HG02852 (cell line): ENCODE results near the gene MTFR1L.

Experiments used
- ATAC-seq: cut with Tn5 transposase; IDR thresholded peaks from one replicate; pipeline ENCODE4 v1.9.1; 2021; ENCODE audit warnings: mild to moderate bottlenecking, moderate library complexity; ENCODE audit not compliant: unreplicated experiment

The MTFR1L gene

DNA sequence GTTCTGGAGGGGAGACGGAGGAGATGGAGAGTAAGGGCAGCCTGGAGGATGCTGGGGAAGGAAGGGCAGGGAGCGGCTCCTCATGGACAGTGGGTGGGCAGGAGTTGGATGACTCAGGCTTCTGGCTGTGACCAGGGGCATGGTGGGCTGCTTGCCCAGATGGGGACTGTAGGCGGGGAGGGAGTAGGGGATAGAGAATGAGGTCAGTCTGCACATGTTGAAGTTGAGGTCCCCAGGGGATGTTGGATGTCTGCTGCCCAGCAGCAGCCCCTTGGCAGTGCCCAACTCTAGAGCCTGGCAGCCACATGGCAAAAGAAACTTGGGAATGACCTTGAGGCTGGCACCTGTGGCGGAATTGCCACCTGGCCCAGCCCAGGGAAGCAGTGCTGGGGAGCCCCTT, 13.3 kb upstream of the MTFR1L start:
- ATAC-seq: no peak

- ATAC-seq: no peak
These were observed 12.0 kb upstream of the MTFR1L start for GRCh38 chr1:25807480-25808390.

DNA sequence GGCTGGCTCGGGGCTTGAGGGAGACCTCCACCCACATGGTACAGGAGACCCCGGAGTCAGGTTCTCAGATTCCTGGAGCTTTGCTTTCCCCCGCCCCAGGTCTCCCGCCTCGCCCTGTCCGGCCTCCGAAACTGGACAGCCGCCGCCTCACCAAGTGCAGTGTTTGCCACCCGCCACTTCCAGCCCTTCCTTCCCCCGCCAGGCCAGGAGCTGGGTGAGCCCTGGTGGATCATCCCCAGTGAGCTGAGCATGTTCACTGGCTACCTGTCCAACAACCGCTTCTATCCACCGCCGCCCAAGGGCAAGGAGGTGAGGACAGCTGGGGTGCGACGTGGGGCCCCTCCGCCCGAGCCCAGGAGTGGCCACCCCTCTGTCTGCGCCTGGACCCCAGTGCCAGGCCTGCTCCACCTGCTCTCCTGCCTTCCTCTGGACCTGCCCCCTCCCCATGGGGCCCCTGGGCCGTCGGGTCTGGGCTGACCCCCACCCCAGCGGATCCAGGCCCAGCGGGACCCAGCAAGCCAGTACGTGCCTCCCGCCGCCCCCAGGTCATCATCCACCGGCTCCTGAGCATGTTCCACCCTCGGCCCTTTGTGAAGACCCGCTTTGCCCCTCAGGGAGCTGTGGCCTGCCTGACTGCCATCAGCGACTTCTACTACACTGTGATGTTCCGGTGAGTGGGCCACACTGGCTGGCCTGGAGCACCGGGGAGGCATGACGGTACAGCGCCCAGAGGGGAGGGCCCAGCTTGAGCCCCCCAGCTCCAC, 11.1 kb upstream of the MTFR1L start:
- no peak for ATAC-seq

- ATAC-seq: no peak
These were observed 10.3 kb upstream of the MTFR1L start for GRCh38 chr1:25809283-25809926.

DNA sequence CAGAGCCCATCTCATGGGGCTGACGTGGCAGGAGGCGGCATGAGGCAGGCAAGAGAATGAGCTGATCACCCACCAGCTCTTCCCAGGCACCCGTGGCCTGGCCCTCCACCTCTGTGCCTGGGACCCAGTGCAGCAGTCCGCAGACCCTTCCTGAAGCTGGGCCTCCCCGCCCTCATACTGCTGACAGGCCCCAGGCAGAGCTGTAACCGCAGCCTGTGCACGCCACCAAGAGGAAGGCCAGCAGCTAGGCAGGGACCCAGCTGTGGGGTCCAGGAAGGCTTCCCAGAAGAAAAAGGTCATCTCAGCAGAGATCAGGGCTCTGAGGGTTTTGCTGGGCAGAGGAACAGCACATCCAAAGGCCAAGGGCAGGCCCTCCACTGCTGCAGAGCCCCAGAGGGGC, 9.8 kb upstream of the MTFR1L start:
- no peak for ATAC-seq

- ATAC-seq: no peak
These were observed 9.1 kb upstream of the MTFR1L start for GRCh38 chr1:25810341-25811299.

DNA sequence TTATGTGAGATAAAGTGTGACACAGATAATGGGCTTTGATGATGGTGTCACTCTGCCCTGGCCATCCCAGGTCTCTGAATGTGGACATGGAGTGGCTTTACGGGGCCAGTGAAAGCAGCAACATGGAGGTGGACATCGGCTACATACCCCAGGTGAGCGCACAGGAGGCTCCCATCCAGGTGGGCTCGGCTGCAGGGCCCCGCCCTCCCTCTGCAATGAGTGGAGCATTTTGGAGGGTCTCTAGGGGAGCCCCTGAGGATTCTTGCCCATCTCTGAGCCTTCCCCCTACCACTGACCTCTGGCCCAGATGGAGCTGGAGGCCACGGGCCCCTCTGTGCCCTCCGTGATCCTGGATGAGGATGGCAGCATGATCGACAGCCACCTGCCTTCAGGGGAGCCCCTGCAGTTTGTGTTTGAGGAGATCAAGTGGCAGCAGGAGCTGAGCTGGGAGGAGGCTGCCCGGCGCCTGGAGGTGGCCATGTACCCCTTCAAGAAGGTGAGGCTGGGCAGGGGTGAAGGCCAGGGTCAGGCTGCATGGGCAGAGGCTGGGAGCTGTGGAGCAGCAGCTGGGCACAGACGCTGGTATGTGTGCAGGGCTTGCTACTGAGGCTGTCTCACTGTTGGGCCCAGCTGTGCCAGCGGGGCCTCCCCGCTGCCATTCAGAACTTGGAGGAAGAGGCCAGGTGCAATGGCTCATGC, 8.2 kb upstream of the MTFR1L start:
- ATAC-seq: no peak

DNA sequence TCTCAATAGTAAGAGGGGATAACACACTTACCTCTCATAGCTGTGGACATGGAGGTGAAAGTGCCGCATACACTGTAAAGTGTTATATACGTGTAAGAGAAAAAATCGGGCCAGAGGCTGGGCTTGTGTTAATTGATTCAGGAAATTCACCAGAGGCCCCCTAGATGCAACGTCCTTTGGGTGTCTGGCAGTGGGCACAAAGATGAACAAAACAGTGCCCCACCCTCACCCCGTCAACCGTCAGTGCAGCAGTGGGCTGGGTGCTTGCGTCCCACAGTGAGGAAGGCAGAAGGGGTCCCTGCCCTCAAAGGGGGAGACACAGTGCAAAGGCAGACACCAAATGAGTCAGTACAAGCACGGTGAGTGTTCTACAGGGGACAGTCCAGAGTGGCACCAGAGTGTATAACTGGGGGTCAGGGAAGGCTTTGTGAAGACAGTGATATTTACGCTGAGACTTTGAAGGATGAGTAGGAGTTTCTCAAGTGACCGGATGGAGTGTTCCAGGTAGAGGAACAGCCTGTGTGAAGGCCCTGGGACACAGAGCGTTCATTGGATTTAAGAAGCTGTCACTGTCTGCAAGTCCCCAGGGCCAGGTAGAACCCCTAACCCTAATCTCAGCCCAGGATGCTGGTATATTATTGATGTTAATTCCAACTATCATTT, 6.6 kb upstream of the MTFR1L start:
- no peak for ATAC-seq

DNA sequence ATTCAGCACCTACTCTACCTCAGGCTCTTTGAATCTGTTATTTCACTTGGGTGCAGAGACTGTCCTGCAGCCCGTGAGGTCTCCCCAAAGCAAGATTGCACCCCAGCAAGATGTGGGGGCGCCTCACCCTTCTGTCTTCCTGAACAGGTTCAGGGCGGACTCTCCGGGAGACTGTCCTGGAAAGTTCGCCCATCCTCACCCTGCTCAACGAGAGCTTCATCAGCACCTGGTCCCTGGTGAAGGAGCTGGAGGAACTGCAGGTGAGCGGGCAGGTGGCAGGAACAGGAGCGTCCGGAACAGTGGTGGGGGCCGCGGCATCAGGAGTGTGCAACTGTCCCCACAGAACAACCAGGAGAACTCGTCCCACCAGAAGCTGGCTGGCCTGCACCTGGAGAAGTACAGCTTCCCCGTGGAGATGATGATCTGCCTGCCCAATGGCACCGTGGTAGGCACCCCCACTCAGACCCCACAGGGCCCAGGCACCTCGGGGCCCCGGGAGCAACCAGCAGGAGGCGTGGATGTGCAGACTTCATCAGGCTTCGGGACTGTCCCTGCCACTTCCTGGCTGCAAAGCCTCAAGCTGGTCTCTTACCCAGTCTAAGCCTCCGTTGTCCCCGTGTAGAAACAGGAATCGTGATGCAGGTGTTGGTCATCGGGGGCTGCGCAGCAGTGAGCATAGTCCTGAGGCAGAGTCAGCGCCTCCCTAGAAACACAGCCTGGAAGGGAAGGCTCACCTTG, 5.9 kb upstream of the MTFR1L start:
- no peak for ATAC-seq

- no peak for ATAC-seq
These were observed 5.1 kb upstream of the MTFR1L start for GRCh38 chr1:25814549-25815087.

DNA sequence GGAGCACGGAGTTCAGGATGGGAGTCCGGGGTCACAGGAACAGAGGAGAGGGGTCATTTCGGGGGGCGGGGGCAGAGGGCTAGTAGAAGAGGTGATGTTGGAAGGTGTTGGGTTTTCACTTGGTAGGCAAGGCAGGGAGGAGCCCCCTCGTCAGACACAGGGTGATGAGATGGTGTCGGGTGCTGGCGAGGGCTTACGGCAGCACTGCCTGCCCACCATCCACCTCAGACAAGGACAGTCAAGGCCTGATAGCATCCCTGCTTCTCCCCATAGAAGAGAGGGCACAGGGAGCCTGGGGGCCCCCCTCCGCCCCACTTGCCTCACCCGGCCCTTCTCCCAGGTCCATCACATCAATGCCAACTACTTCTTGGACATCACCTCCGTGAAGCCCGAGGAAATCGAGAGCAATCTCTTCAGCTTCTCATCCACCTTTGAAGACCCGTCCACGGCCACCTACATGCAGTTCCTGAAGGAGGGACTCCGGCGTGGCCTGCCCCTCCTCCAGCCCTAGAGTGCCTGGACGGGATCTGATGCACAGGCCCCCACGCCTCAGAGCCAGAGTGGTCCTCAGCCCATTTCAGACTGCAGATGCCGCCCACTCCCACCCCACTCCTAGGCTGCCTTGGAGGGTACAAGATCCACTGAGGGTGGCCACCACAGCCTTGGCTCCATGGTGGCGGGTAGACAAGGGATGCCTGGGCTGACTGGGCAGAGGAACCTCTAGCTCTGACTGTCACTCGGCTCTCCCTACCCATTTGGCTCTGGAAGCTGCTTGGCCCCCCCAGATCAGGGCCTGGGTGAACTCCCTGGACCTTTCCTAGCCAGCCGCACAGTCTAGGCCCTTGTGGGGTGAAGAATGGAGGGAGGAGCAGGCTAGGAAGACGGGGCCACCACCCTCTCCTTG, 4.3 kb upstream of the MTFR1L start:
- ATAC-seq: no peak

DNA sequence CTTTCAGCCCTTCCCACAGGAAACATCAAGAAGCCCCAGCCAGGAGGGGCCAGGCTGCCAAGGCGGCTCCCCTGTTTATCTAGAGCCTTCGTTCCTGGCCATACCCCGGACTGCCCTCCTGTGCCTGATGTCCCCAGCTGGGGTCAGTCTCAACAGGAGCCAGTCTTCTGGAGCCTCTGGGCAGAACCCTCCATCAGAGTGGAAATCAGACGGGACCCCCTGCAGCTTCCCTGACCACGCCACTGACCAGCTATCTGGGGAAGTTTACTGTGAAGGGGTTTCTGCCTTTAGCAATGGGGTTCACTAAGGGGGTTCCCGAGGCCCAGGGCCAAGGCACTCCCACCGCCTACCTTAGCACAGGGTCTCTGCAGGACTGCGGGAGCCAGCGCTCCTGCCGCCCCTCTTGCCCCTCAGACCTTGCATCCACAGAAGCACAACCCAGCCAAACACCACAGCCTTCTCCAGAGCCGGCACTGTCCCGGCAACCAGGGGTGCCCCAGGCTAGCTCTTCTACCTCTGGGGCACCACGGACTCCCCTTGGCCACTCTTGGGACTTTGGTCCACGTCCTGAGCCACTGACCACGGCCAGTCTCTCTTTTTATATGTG, 3.5 kb upstream of the MTFR1L start:
- no peak for ATAC-seq

DNA sequence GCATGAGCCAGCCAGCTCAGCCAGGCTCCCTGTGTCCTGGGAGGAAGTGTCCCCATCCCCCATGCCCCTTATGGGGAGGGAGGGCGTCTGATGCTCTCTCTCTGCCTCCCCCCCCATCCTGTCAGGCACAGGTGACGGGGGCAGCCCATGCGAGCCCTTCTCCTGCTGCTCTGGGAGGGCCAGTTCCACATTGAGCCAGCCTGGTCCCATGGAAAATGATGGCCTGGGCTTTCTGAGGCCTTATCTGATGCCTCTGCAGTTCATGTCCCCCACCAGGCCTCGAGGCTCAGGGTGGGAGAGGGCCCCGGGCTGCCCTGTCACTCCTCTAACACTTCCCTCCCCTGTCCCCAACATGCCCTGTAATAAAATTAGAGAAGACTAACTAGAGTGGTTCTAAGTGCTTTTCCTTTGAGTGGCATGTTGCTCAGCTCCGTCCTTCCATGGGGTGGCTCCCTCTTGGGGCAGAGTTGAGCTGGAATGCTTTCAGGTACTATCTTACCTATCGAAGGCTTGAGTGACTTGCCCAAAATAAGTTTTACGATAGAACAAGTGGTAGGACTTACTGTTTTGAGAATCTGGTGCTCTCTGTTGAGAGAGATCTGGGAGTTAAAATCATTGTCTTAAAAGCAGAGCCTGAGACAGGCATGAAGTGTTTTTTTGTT, 1.8 kb upstream of the MTFR1L start:
- ATAC-seq: no peak

GRCh38 chr1:25818569-25818968, 1.2 kb upstream of the MTFR1L start:
- no peak for ATAC-seq

- ATAC-seq: peak; percentile 58
These were observed 725 bp downstream of the MTFR1L start for GRCh38 chr1:25820247-25821111.

- no peak for ATAC-seq
These were observed 1.3 kb downstream of the MTFR1L start for GRCh38 chr1:25821112-25821476.
